ENCODE measurements around the gene MRPL41. TPM values are rescaled to one million over a fixed set of nuclear protein-coding genes. Genes with fewer than 3 reads are reported as not detected.
"Not testable (repeated sequence)": the region's sequence is repeated elsewhere in the genome, so short reads cannot be mapped to it uniquely, and the experiment has no call there.

The MRPL41 gene
- total RNA-seq, 2 experiments from 2014 or later: 51.6 to 52.6 TPM

- CTCF ChIA-PET: no interaction called here
- Mint-ChIP-seq H3K4me3 (no peak overlapping the region), H3K27ac (no peak overlapping the region)
Measured at GRCh38 chr9:137547687-137548543, 3.8 kb upstream of the MRPL41 start.

GRCh38 chr9:137550231-137550621 is 1.5 kb upstream of the MRPL41 start, which contains the start of gene PNPLA7:
PNPLA7 (minus strand) TSS chr9:137550402; CDS start chr9:137550197, 205 bp downstream.
- peaks cover 2% of the 10 kb centered on the region for H3K36me3 Mint-ChIP-seq (ENCODE audit: low read depth)
- POLR2A ChIA-PET: interaction anchor here (1.1 to 1.9 kb wide), 3 partner anchors 9 to 128 kb away, joined by 3 to 4 read pairs (median 3); partner anchors contain the start of genes DPH7 and EXD3
- H3K4me3 Mint-ChIP-seq: peak within 1 kb of the TSS; percentile 88
- H3K4me1 Mint-ChIP-seq: peaks cover 21% of the 10 kb centered on the region
- no peaks in the 10 kb centered on the region for H3K9me3 Mint-ChIP-seq
- CTCF ChIA-PET: interaction anchor here (0.9 kb wide), 1 partner anchor 15 kb away, joined by 3 read pairs; no protein-coding TSS in a partner anchor
- peak within 1 kb of the TSS; percentile 68 for H3K27ac Mint-ChIP-seq
- H3K27me3 Mint-ChIP-seq: no peaks in the 10 kb centered on the region
- peak; percentile 63 for DNase-seq

More at GRCh38 chr9:137547687-137548543, 3.8 kb upstream of the MRPL41 start:
- H3K4me1 Mint-ChIP-seq: peaks cover 20% of the 10 kb centered on the region
- H3K9me3 Mint-ChIP-seq: no peaks in the 10 kb centered on the region
- no peaks in the 10 kb centered on the region for H3K27me3 Mint-ChIP-seq
- no peak for DNase-seq
- peaks cover 2% of the 10 kb centered on the region for H3K36me3 Mint-ChIP-seq (ENCODE audit: low read depth)
- POLR2A ChIA-PET: no interaction called here

- Mint-ChIP-seq H3K4me3 (peak overlapping the region; percentile 55), H3K4me1 (peaks cover 21% of the 10 kb centered on the region)
- H3K27me3 Mint-ChIP-seq; H3K27ac Mint-ChIP-seq; DNase-seq; H3K36me3 Mint-ChIP-seq (ENCODE audit: low read depth); H3K9me3 Mint-ChIP-seq: not testable (repeated sequence)
- ChIA-PET POLR2A (interaction anchor here (1.1 to 1.9 kb wide), 4 partner anchors 10 to 128 kb away, joined by 3 to 7 read pairs (median 4); partner anchors contain the start of genes DPH7, EHMT1 and EXD3), CTCF (interaction anchor here (0.9 kb wide), 1 partner anchor 16 kb away, joined by 3 read pairs; no protein-coding TSS in a partner anchor)
Measured at GRCh38 chr9:137550958-137551263, 768 bp upstream of the MRPL41 start.

GRCh38 chr9:137552022-137552768 is 516 bp downstream of the MRPL41 start:
- Mint-ChIP-seq H3K27me3 (no peaks in the 10 kb centered on the region), H3K36me3 (ENCODE audit: low read depth) (peaks cover 17% of the 10 kb centered on the region), H3K27ac (peak overlapping the region; percentile 76), H3K4me1 (peaks cover 21% of the 10 kb centered on the region), H3K9me3 (no peaks in the 10 kb centered on the region), H3K4me3 (peak overlapping the region; percentile 84)
- DNase-seq: no peak
- CTCF ChIA-PET: interaction anchor here (0.6 to 1.5 kb wide), 7 partner anchors 17 to 888 kb away, joined by 3 to 4 read pairs (median 3); partner anchors contain the start of genes EXD3, NOXA1 and PTGDS
- POLR2A ChIA-PET: interaction anchor here (0.6 to 1.8 kb wide), 15 partner anchors 9 to 311 kb away, joined by 3 to 9 read pairs (median 3); partner anchors contain the start of genes ARRDC1, DPH7, EHMT1 and TUBB4B

GRCh38 chr9:137553654-137554053 is 2.0 kb downstream of the MRPL41 start:
- CTCF ChIA-PET: interaction anchor here (1.0 to 1.4 kb wide), 2 partner anchors 12 to 19 kb away, joined by 3 to 4 read pairs; no protein-coding TSS in a partner anchor

GRCh38 chr9:137554349-137554748 is 2.7 kb downstream of the MRPL41 start:
- POLR2A ChIA-PET: no interaction called here
- H3K9me3 Mint-ChIP-seq: no peaks in the 10 kb centered on the region
- peaks cover 19% of the 10 kb centered on the region for H3K4me1 Mint-ChIP-seq
- H3K27me3 Mint-ChIP-seq: no peaks in the 10 kb centered on the region
- CTCF ChIA-PET: interaction anchor here (1.0 to 1.4 kb wide), 2 partner anchors 13 to 20 kb away, joined by 3 to 4 read pairs; no protein-coding TSS in a partner anchor
- DNase-seq: no peak
- no peak overlapping the region for H3K4me3 Mint-ChIP-seq
- H3K27ac Mint-ChIP-seq: no peak overlapping the region
- H3K36me3 Mint-ChIP-seq (ENCODE audit: low read depth): peaks cover 17% of the 10 kb centered on the region

More at GRCh38 chr9:137553654-137554053, 2.0 kb downstream of the MRPL41 start:
- DNase-seq, H3K9me3 Mint-ChIP-seq, POLR2A ChIA-PET, H3K27ac Mint-ChIP-seq, H3K27me3 Mint-ChIP-seq: not testable (repeated sequence)
- Mint-ChIP-seq H3K4me3 (peak overlapping the region; percentile 51), H3K36me3 (ENCODE audit: low read depth) (peaks cover 17% of the 10 kb centered on the region), H3K4me1 (peaks cover 19% of the 10 kb centered on the region)

GRCh38 chr9:137555179-137555578 is 3.5 kb downstream of the MRPL41 start:
- POLR2A ChIA-PET: no interaction called here
- H3K4me3 Mint-ChIP-seq: no peak overlapping the region
- no peak overlapping the region for H3K27ac Mint-ChIP-seq
- DNase-seq: no peak
- no peaks in the 10 kb centered on the region for H3K9me3 Mint-ChIP-seq
- H3K36me3 Mint-ChIP-seq (ENCODE audit: low read depth): peaks cover 24% of the 10 kb centered on the region
- H3K4me1 Mint-ChIP-seq: peaks cover 13% of the 10 kb centered on the region
- no peaks in the 10 kb centered on the region for H3K27me3 Mint-ChIP-seq
- CTCF ChIA-PET: interaction anchor here (0.6 to 1.4 kb wide), 2 partner anchors 20 to 1016 kb away, joined by 3 to 4 read pairs; no protein-coding TSS in a partner anchor

GRCh38 chr9:137556069-137556838 is 4.6 kb downstream of the MRPL41 start:
- Mint-ChIP-seq H3K27me3 (no peaks in the 10 kb centered on the region), H3K36me3 (ENCODE audit: low read depth) (peaks cover 24% of the 10 kb centered on the region), H3K9me3 (no peaks in the 10 kb centered on the region), H3K4me3 (no peak overlapping the region), H3K27ac (no peak overlapping the region), H3K4me1 (peaks cover 12% of the 10 kb centered on the region)
- CTCF ChIA-PET: no interaction called here
- no peak for DNase-seq
- POLR2A ChIA-PET: no interaction called here

GRCh38 chr9:137558127-137558526 is 6.4 kb downstream of the MRPL41 start:
- ChIA-PET POLR2A (no interaction called here), CTCF (interaction anchor here (0.9 kb wide), 1 partner anchor 33 kb away, joined by 3 read pairs; the partner anchor contains the start of gene ZMYND19)
- no peak overlapping the region for H3K27ac Mint-ChIP-seq
- DNase-seq: no peak
- H3K9me3 Mint-ChIP-seq: no peaks in the 10 kb centered on the region
- no peaks in the 10 kb centered on the region for H3K27me3 Mint-ChIP-seq
- peaks cover 30% of the 10 kb centered on the region for H3K36me3 Mint-ChIP-seq (ENCODE audit: low read depth)
- H3K4me1 Mint-ChIP-seq: peaks cover 3% of the 10 kb centered on the region
- H3K4me3 Mint-ChIP-seq: no peak overlapping the region

- H3K4me1 Mint-ChIP-seq: peaks cover 2% of the 10 kb centered on the region
- no peak overlapping the region for H3K27ac Mint-ChIP-seq
- peaks cover 31% of the 10 kb centered on the region for H3K36me3 Mint-ChIP-seq (ENCODE audit: low read depth)
- no peaks in the 10 kb centered on the region for H3K9me3 Mint-ChIP-seq
- CTCF ChIA-PET: no interaction called here
- DNase-seq: no peak
- no peaks in the 10 kb centered on the region for H3K27me3 Mint-ChIP-seq
- POLR2A ChIA-PET: no interaction called here
- no peak overlapping the region for H3K4me3 Mint-ChIP-seq
Measured at GRCh38 chr9:137564134-137564533, 12.5 kb downstream of the MRPL41 start.

GRCh38 chr9:137564817-137565411 is 13.2 kb downstream of the MRPL41 start:
- CTCF ChIA-PET: no interaction called here
- no peak overlapping the region for H3K27ac Mint-ChIP-seq

GRCh38 chr9:137568445-137568844 is 16.8 kb downstream of the MRPL41 start:
- CTCF ChIA-PET, H3K27me3 Mint-ChIP-seq, DNase-seq, H3K4me1 Mint-ChIP-seq, H3K27ac Mint-ChIP-seq, H3K9me3 Mint-ChIP-seq, H3K4me3 Mint-ChIP-seq, POLR2A ChIA-PET: not testable (repeated sequence)
- H3K36me3 Mint-ChIP-seq (ENCODE audit: low read depth): peaks cover 32% of the 10 kb centered on the region

More at GRCh38 chr9:137564817-137565411, 13.2 kb downstream of the MRPL41 start:
- DNase-seq: no peak
- no peaks in the 10 kb centered on the region for H3K27me3 Mint-ChIP-seq
- no peak overlapping the region for H3K4me3 Mint-ChIP-seq
- no peaks in the 10 kb centered on the region for H3K9me3 Mint-ChIP-seq
- peaks cover 26% of the 10 kb centered on the region for H3K36me3 Mint-ChIP-seq (ENCODE audit: low read depth)
- peaks cover 2% of the 10 kb centered on the region for H3K4me1 Mint-ChIP-seq
- POLR2A ChIA-PET: no interaction called here

All from activated CD4-positive, alpha-beta memory T cell treated with anti-CD3 and anti-CD28 coated beads, Interleukin-2, amount 10 ng/mL, durations not matched to agents 7 days and 5 days (primary cell).